ENCODE results near the gene LRRC31. TPM values are rescaled to one million over a fixed set of nuclear protein-coding genes. Genes with fewer than 3 reads are reported as not detected.

Gene LRRC31
- total and polyA plus RNA-seq, 2 of the 13 experiments (the other 11 are each of a cell fraction or from before 2014, with no cell fraction given): not detected

- DNase-seq (ENCODE audit: low spot score) (no peak), ATAC-seq (no peak), FAIRE-seq (no peak)
- Histone ChIP-seq H3K4me1 (ENCODE audit: insufficient read depth, low read length) (peaks cover 12% of the 10 kb centered on the region), H3K4me2 (ENCODE audit: low read depth, low read length) (no peak overlapping the region), H3K27ac (ENCODE audit: extremely low read length, insufficient read depth, low read length) (no peak overlapping the region), H3K79me2 (ENCODE audit: insufficient read depth, low read length) (no peaks in the 10 kb centered on the region), H3K36me3 (replicated peaks in 1 of 2; ENCODE audit: control insufficient read depth in 1 of 2, insufficient read depth in 2 of 2, low read length in 2 of 2) (no peaks in the 10 kb centered on the region), H3K4me3 (replicated peaks in 1 of 3; ENCODE audit: insufficient read depth in 1 of 3, low read depth in 2 of 3, low read length in 3 of 3) (no peak overlapping the region), H4K20me1 (ENCODE audit: insufficient read depth, low read length) (no peaks in the 10 kb centered on the region), H2AFZ (ENCODE audit: low read length) (no peak overlapping the region), H3K9ac (ENCODE audit: insufficient read depth, low read depth, low read length) (no peak overlapping the region), H3K27me3 (ENCODE audit: control insufficient read depth in 1 of 2, insufficient read depth in 2 of 2, low read length in 2 of 2) (no peaks in the 10 kb centered on the region), H3K9me3 (ENCODE audit: low read length) (no peaks in the 10 kb centered on the region)
- in situ Hi-C loops (cut with HindIII; ENCODE audit: extremely low pct_ligation_motif_present, low pct_unique_long_range_greater_than_20kb) (loop anchor here (10.0 kb wide), 1 partner anchor 167 kb away; the partner anchor contains the start of gene GPR160), intact Hi-C loops (cut with micrococcal nuclease; ENCODE audit: unreplicated experiment) (no loop called here)
- ChIA-PET CTCF (ENCODE audit: low intra/inter-chr PET ratio, low total read pairs) (no interaction called here), POLR2A (no interaction called here)
- no TSS peak for BruUV-seq (replicated peaks)
- TF ChIP-seq MAFK (conservative IDR thresholded peaks at IDR 0.05 in 1 of 2, IDR thresholded peaks at IDR 0.05 in 1 of 2; ENCODE audit: low read length in 2 of 2) (peak in 1 of 2 experiments; percentile 67; a peak in 2 of 4 replicates), ZFX (CRISPR knock-in tag; IDR thresholded peaks at IDR 0.05; ENCODE audit: low read depth) (no peak), MAFF (IDR thresholded peaks at IDR 0.05; ENCODE audit: low read depth, low read length) (peak; percentile 25; the same call in 1 of the 2 replicates)
- 46% methylated on average over 3 of the region's 3 CpGs for WGBS (ENCODE audit: low lambda C conversion rate)
Observed at GRCh38 chr3:169867584-169868210, 2.0 kb downstream of the LRRC31 start.

DNA sequence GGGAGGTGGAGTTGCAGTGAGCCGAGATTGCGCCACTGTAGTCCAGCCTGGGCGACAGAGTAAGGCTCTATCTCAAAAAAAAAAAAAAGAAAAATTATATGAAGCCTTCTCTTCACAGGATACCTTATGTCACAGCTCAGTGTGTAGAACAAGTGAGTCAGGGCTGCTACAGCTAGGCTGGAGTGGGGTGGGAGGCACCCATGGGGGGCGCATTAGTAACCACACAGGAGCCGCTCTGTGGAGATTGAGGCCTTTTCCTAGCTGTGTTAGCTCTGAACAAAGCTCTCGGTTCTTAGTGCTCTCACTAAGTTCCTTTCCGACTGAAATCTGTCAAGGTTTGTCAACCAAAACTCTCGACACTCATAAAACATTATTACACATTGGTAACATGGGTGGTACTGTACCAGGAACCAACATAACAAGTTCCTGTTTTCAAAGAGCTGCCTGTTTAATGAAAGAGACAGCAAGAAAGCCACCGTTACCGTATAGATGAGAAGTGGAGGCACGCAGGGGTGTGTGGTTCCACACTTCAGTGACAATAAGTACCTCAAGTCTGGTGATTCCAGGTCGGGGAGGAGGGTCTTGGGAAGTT is 4.5 kb downstream of the LRRC31 start:
- H3K9ac ChIP-seq (ENCODE audit: insufficient read depth, low read depth, low read length): no peak overlapping the region
- H3K79me2 ChIP-seq (ENCODE audit: insufficient read depth, low read length): no peaks in the 10 kb centered on the region

More for the DNA sequence above, 4.5 kb downstream of the LRRC31 start:
- Histone ChIP-seq H4K20me1 (ENCODE audit: insufficient read depth, low read length) (no peaks in the 10 kb centered on the region), H2AFZ (ENCODE audit: low read length) (no peak overlapping the region), H3K27ac (ENCODE audit: extremely low read length, insufficient read depth, low read length) (no peak overlapping the region), H3K36me3 (replicated peaks in 1 of 2; ENCODE audit: control insufficient read depth in 1 of 2, insufficient read depth in 2 of 2, low read length in 2 of 2) (no peaks in the 10 kb centered on the region), H3K27me3 (ENCODE audit: control insufficient read depth in 1 of 2, insufficient read depth in 2 of 2, low read length in 2 of 2) (no peaks in the 10 kb centered on the region), H3K4me2 (ENCODE audit: low read depth, low read length) (no peak overlapping the region), H3K9me3 (ENCODE audit: low read length) (no peaks in the 10 kb centered on the region), H3K4me3 (replicated peaks in 1 of 3; ENCODE audit: insufficient read depth in 1 of 3, low read depth in 2 of 3, low read length in 3 of 3) (no peak overlapping the region), H3K4me1 (ENCODE audit: insufficient read depth, low read length) (peaks cover 8% of the 10 kb centered on the region)
- intact Hi-C loops (cut with micrococcal nuclease; ENCODE audit: unreplicated experiment) (no loop called here), in situ Hi-C loops (cut with HindIII; ENCODE audit: extremely low pct_ligation_motif_present, low pct_unique_long_range_greater_than_20kb) (loop anchor here (10.0 kb wide), 1 partner anchor 170 kb away; the partner anchor contains the start of gene GPR160)
- 60% methylated on average over 9 of the region's 12 CpGs for WGBS (ENCODE audit: low lambda C conversion rate)
- POLR2A ChIA-PET: no interaction called here
- ATAC-seq (peak; percentile 49; the same call in 2 of the 3 replicates), DNase-seq (ENCODE audit: low spot score) (no peak), FAIRE-seq (no peak)
- no peak for TF ChIP-seq REL (CRISPR knock-in tag; conservative IDR thresholded peaks at IDR 0.05)
- TF ChIP-seq ZFP82 (CRISPR knock-in tag; IDR thresholded peaks at IDR 0.05; ENCODE audit: borderline replicate concordance): no peak
- no peak for TF ChIP-seq THAP9 (CRISPR knock-in tag; IDR thresholded peaks at IDR 0.05; ENCODE audit: borderline replicate concordance)
- no peak for TF ChIP-seq FOXM1 (CRISPR knock-in tag; IDR thresholded peaks at IDR 0.05)
- TF ChIP-seq, protein P1, sequence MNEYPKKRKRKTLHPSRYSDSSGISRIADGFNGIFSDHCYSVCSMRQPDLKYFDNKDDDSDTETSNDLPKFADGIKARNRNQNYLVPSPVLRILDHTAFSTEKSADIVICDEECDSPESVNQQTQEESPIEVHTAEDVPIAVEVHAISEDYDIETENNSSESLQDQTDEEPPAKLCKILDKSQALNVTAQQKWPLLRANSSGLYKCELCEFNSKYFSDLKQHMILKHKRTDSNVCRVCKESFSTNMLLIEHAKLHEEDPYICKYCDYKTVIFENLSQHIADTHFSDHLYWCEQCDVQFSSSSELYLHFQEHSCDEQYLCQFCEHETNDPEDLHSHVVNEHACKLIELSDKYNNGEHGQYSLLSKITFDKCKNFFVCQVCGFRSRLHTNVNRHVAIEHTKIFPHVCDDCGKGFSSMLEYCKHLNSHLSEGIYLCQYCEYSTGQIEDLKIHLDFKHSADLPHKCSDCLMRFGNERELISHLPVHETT (CRISPR knock-in tag; conservative IDR thresholded peaks at IDR 0.05): no peak
- TF ChIP-seq, protein P2, sequence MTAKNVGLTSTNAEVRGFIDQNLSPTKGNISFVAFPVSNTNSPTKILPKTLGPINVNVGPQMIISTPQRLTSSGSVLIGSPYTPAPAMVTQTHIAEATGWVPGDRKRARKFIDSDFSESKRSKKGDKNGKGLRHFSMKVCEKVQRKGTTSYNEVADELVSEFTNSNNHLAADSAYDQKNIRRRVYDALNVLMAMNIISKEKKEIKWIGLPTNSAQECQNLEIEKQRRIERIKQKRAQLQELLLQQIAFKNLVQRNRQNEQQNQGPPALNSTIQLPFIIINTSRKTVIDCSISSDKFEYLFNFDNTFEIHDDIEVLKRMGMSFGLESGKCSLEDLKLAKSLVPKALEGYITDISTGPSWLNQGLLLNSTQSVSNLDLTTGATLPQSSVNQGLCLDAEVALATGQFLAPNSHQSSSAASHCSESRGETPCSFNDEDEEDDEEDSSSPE (CRISPR knock-in tag; IDR thresholded peaks at IDR 0.05): no peak
- CTCF ChIA-PET (ENCODE audit: low intra/inter-chr PET ratio, low total read pairs): no interaction called here
- no TSS peak for BruUV-seq (replicated peaks)
